GM21619 (cell line): ENCODE results near the gene FOXP3.

Source experiments
- ATAC-seq: cut with Tn5 transposase; IDR thresholded peaks from one replicate; pipeline ENCODE4 v1.9.1; 2021; ENCODE audit not compliant: unreplicated experiment

The FOXP3 gene

DNA sequence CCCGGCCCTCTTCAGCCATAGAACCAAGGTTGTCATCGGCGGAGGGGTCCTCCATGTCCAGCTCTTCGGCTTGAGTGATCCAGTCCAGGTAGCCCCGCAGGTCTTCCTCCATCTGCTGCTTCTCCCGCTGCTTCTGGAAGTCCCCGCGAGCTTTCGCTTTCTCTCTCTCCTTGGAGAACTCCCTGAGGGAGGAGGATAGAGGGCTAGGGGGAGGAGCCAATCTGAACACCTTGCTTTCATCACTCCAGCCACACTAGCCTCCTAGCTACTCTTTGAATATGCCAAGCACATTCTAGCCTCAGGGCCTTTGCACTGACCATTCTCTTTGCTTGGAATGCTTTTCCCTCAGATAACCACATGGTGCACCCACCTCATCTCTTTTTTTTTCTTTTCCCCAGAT, 37.6 kb downstream of the FOXP3 start:
- no peak for ATAC-seq

DNA sequence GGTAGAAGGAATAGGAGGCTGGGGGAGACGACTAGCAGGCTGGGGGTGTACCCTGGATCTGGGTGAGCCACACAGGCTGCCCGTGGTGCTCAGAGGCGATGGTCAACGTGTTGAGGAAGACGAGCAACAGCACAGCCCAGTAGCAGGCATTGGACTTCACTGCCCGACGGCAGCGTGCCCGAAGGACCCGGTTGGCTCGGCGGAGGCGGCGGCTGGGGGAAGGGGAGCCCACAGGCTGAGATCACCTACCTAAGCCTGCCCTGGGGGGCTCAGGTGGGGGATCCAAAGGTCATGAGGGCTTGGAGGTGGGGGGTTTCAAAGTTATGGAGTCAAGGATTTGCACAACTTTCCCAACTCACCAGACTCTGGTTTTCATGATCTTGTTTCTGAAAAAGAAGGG, 38.7 kb downstream of the FOXP3 start:
- ATAC-seq = no peak

DNA sequence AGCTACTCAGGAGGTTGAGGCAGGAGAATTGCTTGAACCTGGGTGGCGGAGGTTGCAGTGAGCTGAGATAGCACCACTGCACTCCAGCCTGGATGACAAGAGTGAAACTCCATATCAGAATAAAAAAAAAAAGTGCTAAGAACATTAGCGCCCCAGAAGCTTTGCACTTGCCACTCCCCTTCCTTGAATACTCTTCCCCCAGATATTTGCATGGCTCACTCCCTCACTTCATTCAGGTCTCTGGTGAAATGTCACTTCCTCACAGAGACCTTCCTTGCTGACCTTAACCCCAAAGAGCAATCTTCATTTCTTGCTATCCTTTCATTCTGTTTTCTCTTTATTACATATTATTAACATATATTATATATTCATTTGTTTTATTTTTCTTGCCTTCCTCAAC, 42.6 kb downstream of the FOXP3 start:
- no peak for ATAC-seq

DNA sequence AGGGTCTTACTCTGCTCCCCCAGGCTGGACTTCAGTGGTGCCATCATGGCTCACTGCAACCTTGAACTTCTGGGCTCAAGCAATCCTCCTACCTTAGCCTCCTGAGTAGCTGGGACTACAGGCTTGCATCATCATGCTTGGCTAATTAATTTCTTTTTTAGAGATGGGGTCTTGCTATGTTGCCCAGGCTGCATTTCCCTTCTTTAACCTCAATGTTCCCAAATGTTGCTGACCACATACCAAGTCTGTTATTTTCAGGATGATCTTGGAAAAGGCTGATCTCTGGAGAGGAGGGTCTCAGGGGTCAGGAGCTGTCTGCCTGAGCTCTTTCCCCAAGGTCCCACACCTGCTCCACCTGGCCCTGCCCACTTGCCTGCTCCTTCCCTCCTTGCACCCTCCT, 44.4 kb downstream of the FOXP3 start:
- ATAC-seq = no peak

DNA sequence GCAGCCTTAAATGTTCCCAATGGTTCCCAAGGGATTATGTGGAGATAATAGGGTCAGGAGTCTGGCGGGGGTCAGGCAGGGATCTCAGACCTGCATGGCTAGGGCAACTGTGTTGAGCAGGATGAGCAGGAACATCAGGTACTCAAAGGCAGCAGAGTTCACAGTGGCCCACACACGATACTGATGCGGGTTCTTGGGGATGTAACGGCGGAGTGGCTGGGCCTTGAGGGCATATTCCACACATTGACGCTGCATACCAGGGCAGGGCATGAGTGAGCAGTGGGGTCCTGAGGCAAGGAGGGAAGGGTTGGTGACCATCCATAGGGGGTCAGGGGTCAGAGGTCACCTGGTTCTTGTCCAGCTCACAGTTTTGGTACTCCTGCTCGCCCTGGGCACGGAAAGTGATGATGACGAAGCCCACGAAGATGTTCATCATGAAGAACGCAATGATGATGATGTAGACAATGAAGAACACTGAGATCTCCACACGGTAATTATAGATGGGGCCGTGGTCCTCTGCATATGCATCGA, 49.4 kb downstream of the FOXP3 start:
- no peak for ATAC-seq

GRCh38 chrX:49214416-49214815, 50.1 kb downstream of the FOXP3 start:
- ATAC-seq = no peak

DNA sequence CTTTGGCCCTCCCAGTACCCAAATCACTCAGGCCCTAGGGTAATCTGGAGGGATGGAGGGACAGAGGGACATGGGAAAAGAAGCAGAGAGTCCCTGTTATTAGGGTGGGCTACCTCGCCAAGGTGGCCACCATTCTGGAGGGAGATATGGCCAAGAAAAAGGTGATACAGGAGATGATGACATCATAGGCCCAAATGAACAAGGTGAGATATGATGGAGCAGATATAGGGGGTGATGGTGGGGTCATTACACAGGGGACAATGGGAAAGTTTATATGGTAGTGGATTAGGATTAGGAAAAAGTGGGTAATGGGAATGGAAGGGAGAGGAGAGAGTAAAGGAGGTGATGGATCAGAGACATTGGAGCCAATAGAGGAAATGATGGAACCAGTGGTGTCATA, 51.6 kb downstream of the FOXP3 start:
- no peak for ATAC-seq

DNA sequence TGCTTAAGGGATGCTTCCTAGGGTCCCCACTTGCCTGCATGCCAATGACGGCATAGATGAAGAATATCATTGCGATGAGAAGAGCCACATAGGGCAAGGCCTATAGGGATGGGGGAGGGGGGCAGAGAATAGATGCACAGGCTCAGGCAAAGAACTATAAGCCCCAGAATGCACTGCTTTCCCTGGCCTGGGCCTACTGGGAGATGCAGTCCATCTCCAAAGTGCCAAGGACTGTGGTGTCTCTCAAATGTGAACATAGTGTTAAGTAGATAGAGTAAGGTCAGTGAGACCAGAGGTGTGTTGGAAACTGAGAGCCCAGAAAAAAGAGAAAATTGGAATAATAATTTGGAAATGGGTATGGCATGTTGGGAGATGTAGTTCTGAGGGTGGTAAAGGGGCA, 52.3 kb downstream of the FOXP3 start:
- no peak for ATAC-seq

- ATAC-seq = no peak
Observed at GRCh38 chrX:49211074-49211473, 53.4 kb downstream of the FOXP3 start.

DNA sequence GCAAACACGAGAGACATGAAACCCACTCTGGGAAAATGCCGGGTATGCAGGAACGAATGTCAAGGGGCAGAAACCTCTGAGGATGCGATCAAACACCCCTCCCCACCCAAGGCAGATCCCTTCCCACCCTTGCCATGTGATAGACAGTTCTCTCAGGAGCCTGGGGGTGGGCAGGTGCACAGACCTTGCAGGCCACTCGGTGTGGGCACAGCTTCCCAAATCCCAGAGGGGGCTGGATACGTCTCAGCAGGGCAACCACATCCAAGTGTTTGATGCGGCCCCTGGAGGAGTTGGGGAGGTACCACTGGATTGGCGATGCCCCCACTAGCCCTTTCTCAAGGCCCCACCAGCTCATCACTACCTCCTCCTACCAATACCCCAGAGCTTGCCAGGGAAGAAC, 54.1 kb downstream of the FOXP3 start:
- no peak for ATAC-seq

- no peak for ATAC-seq
Observed at GRCh38 chrX:49209434-49210251, 54.9 kb downstream of the FOXP3 start.

- ATAC-seq = no peak
Observed at GRCh38 chrX:49208399-49208798, 56.1 kb downstream of the FOXP3 start.

GRCh38 chrX:49206543-49206942, 58.0 kb downstream of the FOXP3 start:
- no peak for ATAC-seq

DNA sequence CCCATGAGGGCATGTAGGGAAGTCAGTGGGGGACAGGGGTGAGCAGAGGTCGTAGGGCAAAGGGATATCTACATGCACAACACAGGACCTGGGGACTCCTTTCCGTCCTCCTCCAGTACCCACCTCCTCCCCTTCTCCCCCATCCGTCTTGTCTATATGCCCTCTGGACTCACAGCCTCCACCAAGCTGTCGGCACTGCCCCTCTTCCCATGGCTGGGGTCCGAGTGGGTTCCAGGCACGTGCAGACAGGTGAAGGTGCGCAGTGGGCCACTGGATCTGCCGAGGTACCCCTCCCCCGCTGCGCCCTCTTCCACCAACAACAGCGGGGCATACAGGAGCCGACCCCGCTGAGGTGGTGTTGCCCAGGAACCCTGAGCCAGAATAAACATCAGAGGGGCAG, 59.1 kb downstream of the FOXP3 start:
- ATAC-seq = no peak

GRCh38 chrX:49204709-49205108, 59.8 kb downstream of the FOXP3 start:
- no peak for ATAC-seq

GRCh38 chrX:49204017-49204416, 60.5 kb downstream of the FOXP3 start:
- ATAC-seq = no peak

DNA sequence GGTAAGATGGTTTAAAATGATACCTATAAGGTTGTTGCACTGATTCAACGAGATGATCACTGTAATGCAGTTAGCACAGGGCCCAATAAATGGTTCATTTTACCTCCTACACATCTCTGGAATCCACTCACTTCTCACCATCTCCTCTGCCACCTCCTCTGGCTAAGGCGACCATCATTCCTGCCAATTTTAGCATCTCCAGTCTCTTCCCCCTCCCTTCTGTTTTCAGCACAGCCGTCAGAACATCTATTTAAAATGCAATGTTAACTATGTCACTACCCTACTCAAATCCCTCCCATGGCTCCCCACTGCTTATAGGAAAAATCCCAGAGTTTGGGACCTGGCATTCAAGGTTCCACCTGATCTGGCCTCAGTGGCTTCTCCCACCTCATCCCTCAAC, 61.0 kb downstream of the FOXP3 start:
- no peak for ATAC-seq

- no peak for ATAC-seq
Observed at GRCh38 chrX:49202022-49202421, 62.5 kb downstream of the FOXP3 start.
